NOMO-1 treated with DMSO at 0.1 percent for 48 hours (cell line): ENCODE results near the gene GOLGA6L9.
"Not testable (repeated sequence)": the region's sequence is repeated elsewhere in the genome, so short reads cannot be mapped to it uniquely, and the experiment has no call there.

Experiments
- DNase-seq: peaks from one replicate; lab custom pipeline; 2025; ENCODE audit not compliant: unreplicated experiment; lab: John Stamatoyannopoulos, UW

The GOLGA6L9 gene, protein sequence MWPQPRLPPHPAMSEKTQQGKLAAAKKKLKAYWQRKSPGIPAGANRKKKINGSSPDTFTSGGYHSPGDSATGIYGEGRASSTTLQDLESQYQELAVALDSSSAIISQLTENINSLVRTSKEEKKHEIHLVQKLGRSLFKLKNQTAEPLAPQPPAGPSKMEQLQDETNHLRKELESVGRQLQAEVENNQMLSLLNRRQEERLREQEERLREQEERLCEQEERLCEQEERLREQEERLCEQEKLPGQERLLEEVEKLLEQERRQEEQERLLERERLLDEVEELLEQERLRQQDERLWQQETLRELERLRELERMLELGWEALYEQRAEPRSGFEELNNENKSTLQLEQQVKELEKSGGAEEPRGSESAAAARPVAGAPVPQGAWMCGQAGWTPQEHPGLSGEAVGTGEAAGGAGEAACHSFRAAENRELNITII

DNA sequence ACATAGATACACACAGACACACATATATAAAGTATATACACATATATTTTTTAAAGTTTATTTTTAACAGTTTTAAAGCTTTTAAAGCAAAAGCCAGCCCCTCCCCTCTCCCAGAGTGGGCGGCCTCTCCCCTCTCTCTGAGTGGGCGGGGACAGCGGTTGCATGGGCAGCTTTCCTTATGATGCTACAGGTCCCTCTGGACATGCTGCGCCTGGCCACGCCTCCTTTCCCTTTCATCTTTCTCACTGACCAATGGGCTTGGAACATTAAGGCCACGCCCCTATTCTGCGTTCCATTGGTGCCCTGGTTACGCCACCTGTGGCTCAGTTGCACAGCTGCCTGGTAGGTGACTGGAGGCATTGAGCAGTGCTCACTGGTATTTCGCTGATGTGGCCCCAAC lies at the start of gene GOLGA6L9:
TSS of gene GOLGA6L9 (plus strand) at position 124 of the 400 bp plus-strand sequence. CDS start at position 388, 264 bp downstream.
- DNase-seq, result not testable (repeated sequence)

DNA sequence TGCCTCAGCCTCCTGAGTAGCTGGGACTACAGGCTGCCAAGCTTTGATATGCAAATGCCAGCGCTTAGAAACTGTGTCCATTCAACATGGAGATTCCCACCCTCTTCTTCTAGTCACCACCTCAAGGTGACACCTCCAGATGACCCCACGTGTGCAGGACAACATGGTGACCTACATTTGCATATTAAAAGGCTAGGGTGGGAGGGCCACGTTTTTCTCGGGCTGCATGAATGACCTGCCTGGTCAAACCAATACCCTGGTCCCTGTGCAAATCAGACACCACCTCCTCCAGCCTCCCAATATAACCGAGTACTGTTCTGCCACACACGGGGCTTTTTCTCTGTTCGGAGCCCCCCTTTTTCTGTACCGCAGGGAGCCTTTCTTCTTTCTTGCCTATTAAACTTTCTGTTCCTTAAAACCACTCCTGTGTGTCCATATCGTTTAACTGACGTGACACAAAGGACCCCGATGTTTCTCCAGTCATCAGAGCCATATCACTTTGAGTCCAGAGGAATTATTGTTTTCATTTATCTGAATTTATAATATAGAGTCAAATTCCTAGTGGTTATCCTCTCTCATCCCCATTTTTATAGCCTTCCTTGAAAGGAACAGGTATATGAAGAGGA lies 48.2 kb upstream of the GOLGA6L9 start:
- not testable (repeated sequence) for DNase-seq

- not testable (repeated sequence) for DNase-seq
These were observed 42.4 kb upstream of the GOLGA6L9 start for GRCh38 chr15:82387209-82387608.

- not testable (repeated sequence) for DNase-seq
These were observed 39.5 kb upstream of the GOLGA6L9 start for GRCh38 chr15:82390152-82390551.

DNA sequence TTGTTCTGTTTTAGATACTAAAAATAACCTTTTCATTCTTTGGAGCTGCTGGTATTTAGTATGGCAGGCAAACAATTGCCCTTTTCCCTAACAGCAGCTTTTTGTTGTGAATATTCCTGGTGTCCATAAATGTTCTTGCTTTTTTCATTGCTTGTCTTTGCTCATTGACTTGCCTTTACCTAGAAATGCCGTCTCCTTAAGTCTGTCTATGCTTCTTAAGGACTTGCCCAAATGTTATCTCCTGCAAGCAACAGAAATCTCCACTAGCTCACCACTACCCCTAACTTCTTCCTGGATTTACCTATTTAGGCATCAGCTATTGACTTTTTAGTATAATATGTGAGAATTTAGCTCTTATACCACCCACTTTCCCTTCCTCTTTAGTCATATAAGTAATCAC lies 37.5 kb upstream of the GOLGA6L9 start:
- not testable (repeated sequence) for DNase-seq

DNA sequence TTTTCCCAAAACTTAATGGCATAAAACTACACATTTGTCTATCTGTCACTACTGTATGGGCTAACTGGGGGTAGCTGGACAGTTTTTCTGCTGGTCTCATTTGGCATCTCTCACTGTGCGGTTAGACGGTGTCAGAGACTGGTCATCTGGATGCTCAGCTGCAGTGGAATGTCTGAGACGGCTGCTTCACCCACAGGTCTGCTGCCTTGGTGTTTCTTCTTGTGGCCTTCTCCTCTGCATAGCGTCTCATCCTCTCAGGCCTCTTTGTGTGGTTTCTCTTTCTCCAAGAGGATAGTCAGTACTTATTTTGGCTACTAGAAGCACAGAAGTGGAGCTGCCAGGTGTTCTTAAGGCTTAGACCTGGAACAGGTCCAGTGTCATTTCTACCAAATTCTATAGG lies 35.9 kb upstream of the GOLGA6L9 start:
- no peak for DNase-seq

DNA sequence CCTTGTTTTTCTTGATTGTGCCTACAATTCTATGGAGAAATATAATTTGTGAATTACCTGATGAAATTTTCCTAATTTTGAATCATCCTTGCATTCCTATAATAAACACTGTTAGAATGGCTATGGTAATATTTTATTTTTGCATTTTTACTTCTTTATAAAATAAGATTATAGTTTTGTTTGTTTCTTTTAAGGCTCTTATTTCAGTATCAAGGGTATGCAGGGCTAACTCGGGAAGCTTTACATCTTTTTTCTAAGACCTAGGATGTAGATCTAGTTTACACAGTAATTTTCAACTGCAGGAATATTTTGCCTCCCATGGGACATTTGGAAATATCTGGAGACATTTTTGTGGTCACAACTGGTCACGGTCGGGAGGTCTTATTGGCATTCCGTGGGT lies 33.8 kb upstream of the GOLGA6L9 start:
- DNase-seq, result not testable (repeated sequence)

- DNase-seq, result no peak
These were observed 31.8 kb upstream of the GOLGA6L9 start for GRCh38 chr15:82397817-82398216.

DNA sequence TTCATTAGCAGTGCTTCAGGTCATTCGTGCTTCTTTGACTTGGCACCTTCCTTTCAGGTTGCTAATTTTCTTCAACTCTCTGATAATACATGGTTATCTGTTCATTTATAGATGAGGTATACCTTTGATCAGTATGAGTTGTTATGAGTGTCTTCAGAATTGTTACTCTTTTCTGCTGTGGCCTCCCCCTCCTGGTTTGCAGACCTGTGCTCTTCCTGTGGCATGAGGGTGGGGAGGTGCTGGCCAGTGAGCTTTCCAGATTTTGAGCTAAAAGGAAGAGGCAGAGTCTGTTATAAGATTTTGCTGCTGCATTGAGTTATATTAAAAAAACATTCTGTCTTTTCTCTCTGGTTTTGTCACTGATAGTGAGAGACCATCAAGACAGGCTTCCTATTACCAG lies 30.8 kb upstream of the GOLGA6L9 start:
- no peak for DNase-seq

GRCh38 chr15:82399366-82400103 lies 30.1 kb upstream of the GOLGA6L9 start:
- DNase-seq, result not testable (repeated sequence)

DNA sequence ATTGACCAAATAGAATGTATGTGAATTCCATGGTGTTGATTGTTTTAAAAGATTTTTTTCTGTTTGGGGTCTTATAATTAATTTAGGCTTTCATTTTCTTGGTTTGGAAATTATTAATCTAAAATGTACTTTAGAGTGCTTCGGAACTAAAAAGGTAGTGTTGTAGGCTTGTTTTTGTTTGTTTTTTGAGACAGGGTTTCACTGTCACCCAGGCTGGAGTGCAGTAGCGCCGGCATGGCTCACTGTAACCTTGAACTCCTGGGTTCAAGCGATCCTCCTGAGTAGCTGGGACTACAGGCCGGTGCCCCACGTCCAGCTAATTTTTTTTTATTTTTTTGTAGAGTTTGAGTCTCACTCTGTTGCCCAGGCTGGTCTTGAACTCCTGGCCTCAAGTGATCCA lies 27.7 kb upstream of the GOLGA6L9 start:
- not testable (repeated sequence) for DNase-seq

GRCh38 chr15:82402341-82402740 lies 27.3 kb upstream of the GOLGA6L9 start:
- not testable (repeated sequence) for DNase-seq

- DNase-seq, result not testable (repeated sequence)
These were observed 23.4 kb upstream of the GOLGA6L9 start for GRCh38 chr15:82406211-82406610.

DNA sequence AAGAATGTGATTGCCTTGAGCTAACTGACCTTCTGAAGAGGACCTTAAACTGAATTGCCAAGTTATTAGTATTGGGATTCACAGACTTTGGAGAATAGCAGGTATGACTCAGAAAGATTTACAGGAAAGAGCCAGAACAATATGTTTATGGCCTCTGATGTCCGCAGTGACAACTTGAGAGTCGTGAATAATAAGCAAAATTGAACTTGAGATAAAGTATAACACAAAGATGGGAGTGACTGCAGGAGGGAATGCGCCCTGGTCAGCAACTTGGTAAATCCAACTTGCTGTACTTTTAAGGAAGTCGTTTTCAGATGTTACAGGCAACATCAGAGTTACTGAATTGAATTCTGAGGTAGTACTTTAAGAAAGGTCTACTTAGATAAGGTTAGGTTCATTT lies 19.3 kb upstream of the GOLGA6L9 start:
- not testable (repeated sequence) for DNase-seq

DNA sequence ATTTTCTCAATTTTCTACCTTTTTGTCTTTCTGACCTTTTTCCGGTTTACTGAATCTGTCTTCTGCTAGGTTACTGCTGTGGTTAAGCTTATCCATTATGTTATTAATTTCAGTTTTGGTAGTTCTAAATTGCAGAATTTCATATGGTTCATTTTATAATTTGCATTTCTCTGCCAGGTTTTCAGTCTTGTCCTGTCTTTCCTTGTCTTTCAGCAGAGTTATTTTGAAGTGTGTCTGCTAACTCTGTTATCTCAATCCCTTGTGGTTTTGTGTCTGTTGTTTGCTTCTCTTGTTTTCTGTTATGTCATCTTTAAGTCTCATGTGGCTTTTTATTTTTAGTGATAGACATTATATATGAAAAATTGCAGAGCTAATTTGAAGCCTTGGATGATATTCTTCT lies 18.0 kb upstream of the GOLGA6L9 start:
- not testable (repeated sequence) for DNase-seq

DNA sequence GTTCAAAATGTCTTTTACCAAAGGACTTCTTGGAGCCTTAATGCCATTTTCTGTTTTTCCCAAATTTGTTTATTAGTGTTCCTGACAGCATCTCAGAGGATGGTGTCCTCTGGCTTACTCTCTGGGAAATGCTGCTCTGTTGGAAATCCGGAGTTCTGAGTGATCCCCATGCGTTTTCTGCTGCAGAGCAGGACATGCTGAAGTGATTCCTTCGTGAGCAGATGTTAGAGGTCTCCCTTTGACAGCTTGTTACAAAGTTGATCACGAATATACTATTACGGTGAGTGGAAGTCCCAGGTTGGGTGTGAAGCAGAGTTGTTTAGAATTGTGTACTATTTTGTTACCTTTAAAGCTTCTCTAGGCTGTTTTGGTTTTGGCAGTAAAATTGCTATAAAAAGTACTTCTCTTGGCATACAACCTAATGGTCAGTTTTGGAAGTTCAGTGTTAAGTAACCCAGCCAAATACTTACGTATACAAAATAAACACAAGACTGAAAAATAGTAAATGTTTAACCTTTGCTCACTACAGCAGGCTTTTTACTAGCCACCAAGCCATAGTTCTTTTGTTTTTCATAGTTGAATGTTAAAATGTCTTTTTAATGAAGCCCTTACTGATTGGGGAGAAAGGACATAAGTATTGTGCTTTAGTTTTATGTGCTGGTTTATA lies 15.0 kb upstream of the GOLGA6L9 start:
- DNase-seq, result not testable (repeated sequence)

- not testable (repeated sequence) for DNase-seq
These were observed 9.1 kb upstream of the GOLGA6L9 start for GRCh38 chr15:82420516-82420915.

GRCh38 chr15:82420966-82421365 lies 8.7 kb upstream of the GOLGA6L9 start:
- DNase-seq, result not testable (repeated sequence)

DNA sequence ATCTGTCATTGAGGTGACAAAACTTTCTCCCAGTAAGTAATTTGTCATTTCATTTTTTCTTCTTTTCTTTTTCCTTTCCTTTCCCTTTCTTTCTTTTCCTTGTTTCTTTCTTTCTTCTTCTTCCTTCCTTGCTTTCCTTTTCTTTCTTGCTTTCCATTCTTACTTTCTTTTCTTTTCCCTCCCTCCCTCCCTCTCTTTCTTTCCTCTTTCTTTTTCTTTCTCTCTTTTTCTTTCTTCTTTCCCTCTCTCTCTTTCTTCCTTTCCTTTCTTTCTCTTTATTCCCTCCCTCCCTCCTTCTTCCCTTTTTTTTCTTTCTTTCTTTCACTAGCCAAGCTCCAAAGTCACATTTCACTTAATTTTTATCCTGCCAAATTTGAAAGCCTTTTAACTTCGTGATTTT lies 2.5 kb upstream of the GOLGA6L9 start:
- DNase-seq, result not testable (repeated sequence)

DNA sequence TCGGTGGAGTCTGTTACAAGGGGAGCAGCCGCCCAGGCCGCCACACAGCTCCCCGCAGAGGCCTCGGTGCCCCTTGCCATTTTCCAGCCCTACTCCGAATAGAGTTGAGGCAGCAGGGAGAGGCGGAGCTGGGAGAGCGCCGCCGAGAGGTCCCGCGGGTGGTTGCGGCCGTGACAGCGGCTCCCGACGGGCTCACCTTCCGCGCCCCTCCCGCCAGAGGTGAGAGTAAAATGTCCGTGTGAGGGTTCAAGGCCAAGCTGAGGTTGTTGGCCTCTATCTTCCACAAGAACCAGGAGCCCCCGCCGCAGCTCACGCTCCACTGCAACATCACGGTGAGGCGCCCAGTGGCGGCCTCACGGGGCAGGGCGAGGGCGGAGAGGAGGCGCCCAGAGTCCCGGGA lies 15.8 kb downstream of the GOLGA6L9 start:
- DNase-seq, result not testable (repeated sequence)

DNA sequence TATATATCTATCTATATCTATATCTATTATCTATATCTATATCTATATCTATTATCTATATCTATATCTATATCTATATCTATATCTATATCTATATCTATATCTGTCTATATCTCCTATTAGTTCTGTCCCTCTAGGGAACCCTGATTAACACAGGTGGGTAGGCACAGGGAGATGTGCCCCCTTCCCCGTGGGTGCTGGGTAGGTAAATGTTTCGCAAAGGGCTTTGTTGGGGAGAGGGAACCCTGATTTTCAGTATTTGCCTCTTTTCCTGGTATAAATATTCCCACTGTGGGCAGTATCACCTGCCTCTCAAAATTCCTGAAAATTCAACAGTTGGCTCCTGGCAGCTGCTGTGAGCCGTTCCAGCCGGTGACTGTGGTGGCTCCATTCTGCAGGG lies 27.7 kb downstream of the GOLGA6L9 start:
- not testable (repeated sequence) for DNase-seq
